ENCODE results near the gene GNAQ.

DNA sequence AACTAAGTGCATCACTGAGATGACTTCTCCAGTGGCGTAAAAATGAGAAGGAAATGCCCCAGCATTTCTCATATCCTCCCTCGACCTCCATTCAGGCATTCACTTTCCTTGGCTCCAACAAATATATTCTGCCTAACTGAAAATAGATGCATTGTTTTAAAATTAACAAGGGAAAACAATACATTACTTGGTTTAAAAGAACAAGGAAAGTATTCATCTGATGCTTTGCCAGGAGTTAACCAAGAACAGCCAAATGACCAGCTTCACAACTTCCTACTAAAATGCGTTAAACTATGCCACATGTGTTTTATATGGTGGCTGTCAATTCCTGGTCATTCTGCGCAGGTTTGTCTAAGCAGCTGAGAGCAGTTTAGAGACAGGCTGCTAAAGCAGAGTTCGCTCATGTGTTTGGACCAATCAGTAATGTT, 121.4 kb downstream of the GNAQ start:
- TF ChIP-seq, protein P1, sequence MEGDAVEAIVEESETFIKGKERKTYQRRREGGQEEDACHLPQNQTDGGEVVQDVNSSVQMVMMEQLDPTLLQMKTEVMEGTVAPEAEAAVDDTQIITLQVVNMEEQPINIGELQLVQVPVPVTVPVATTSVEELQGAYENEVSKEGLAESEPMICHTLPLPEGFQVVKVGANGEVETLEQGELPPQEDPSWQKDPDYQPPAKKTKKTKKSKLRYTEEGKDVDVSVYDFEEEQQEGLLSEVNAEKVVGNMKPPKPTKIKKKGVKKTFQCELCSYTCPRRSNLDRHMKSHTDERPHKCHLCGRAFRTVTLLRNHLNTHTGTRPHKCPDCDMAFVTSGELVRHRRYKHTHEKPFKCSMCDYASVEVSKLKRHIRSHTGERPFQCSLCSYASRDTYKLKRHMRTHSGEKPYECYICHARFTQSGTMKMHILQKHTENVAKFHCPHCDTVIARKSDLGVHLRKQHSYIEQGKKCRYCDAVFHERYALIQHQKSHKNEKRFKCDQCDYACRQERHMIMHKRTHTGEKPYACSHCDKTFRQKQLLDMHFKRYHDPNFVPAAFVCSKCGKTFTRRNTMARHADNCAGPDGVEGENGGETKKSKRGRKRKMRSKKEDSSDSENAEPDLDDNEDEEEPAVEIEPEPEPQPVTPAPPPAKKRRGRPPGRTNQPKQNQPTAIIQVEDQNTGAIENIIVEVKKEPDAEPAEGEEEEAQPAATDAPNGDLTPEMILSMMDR (IDR thresholded peaks at IDR 0.05; ENCODE audit: low read depth, low read length, poor library complexity, severe bottlenecking), result no peak
- TF ChIP-seq EZH2phosphoT487 (IDR thresholded peaks at IDR 0.05; ENCODE audit: borderline replicate concordance, low read length), result no peak

All from DOHH2 (cell line).